ENCODE results near the gene RNF213. TPM values are rescaled to one million over a fixed set of nuclear protein-coding genes. Genes with fewer than 3 reads are reported as not detected.

The RNF213 gene
- total and polyA plus RNA-seq, 4 donors: 18.2 to 104 (median 33.5) TPM

DNA sequence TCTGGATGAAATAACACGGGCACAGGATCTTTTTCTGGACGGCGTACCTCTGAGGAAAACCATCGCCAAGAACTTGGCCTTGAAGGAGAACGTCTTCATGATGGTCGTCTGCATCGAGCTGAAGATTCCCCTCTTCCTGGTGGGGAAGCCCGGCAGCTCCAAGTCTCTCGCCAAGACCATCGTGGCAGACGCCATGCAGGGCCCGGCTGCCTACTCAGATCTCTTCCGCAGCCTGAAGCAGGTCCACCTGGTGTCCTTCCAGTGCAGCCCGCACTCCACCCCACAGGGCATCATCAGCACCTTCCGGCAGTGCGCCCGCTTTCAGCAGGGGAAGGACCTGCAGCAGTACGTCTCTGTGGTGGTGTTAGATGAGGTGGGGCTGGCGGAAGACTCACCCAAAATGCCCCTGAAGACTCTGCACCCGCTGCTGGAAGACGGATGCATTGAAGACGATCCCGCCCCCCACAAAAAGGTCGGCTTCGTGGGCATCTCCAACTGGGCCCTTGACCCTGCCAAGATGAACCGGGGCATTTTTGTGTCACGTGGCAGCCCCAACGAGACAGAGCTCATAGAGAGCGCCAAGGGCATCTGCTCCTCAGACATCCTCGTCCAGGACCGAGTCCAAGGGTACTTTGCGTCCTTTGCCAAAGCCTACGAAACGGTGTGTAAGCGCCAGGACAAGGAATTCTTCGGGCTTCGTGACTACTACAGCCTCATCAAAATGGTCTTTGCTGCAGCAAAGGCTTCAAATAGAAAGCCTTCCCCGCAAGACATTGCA, 86.0 kb downstream of the RNF213 start:
- no peak for DNase-seq (ENCODE audit: low spot score)
- H3K36me3 ChIP-seq (ENCODE audit: control insufficient read depth in 4 of 4, insufficient read depth in 3 of 4, low read depth in 1 of 4, low read length in 3 of 4): peaks cover 22 to 91% (median 78%) of the 10 kb centered on the region in 4 donors
- H3K27me3 ChIP-seq (ENCODE audit: control insufficient read depth in 4 of 4, insufficient read depth in 4 of 4, low read length in 3 of 4): no peaks in the 10 kb centered on the region
- no peak overlapping the region for H3K9ac ChIP-seq (ENCODE audit: low read depth in 1 of 2, low read length in 2 of 2)
- H3K4me3 ChIP-seq (ENCODE audit: low read depth in 1 of 3, low read length in 3 of 3): no peak overlapping the region
- no peaks in the 10 kb centered on the region for H3K9me3 ChIP-seq (ENCODE audit: control insufficient read depth in 4 of 4, low read length in 3 of 4)
- no peaks in the 10 kb centered on the region for H3K4me1 ChIP-seq (ENCODE audit: control insufficient read depth in 4 of 4, insufficient read depth in 4 of 4, low read length in 3 of 4)
- TF ChIP-seq GABPA (IDR thresholded peaks at IDR 0.05 in 1 of 2, conservative IDR thresholded peaks at IDR 0.05 in 1 of 2) (no peak), NR2F2 (IDR thresholded peaks at IDR 0.05) (no peak), JUND (IDR thresholded peaks at IDR 0.05) (no peak), FOXA1 (IDR thresholded peaks at IDR 0.05) (no peak), RAD21 (IDR thresholded peaks at IDR 0.05) (no peak), YY1 (IDR thresholded peaks at IDR 0.05) (no peak), FOXA2 (IDR thresholded peaks at IDR 0.05) (no peak), RXRA (IDR thresholded peaks at IDR 0.05) (no peak)
- TF ChIP-seq, protein P1, sequence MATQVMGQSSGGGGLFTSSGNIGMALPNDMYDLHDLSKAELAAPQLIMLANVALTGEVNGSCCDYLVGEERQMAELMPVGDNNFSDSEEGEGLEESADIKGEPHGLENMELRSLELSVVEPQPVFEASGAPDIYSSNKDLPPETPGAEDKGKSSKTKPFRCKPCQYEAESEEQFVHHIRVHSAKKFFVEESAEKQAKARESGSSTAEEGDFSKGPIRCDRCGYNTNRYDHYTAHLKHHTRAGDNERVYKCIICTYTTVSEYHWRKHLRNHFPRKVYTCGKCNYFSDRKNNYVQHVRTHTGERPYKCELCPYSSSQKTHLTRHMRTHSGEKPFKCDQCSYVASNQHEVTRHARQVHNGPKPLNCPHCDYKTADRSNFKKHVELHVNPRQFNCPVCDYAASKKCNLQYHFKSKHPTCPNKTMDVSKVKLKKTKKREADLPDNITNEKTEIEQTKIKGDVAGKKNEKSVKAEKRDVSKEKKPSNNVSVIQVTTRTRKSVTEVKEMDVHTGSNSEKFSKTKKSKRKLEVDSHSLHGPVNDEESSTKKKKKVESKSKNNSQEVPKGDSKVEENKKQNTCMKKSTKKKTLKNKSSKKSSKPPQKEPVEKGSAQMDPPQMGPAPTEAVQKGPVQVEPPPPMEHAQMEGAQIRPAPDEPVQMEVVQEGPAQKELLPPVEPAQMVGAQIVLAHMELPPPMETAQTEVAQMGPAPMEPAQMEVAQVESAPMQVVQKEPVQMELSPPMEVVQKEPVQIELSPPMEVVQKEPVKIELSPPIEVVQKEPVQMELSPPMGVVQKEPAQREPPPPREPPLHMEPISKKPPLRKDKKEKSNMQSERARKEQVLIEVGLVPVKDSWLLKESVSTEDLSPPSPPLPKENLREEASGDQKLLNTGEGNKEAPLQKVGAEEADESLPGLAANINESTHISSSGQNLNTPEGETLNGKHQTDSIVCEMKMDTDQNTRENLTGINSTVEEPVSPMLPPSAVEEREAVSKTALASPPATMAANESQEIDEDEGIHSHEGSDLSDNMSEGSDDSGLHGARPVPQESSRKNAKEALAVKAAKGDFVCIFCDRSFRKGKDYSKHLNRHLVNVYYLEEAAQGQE (IDR thresholded peaks at IDR 0.05): no peak
- TF ChIP-seq, protein P2, sequence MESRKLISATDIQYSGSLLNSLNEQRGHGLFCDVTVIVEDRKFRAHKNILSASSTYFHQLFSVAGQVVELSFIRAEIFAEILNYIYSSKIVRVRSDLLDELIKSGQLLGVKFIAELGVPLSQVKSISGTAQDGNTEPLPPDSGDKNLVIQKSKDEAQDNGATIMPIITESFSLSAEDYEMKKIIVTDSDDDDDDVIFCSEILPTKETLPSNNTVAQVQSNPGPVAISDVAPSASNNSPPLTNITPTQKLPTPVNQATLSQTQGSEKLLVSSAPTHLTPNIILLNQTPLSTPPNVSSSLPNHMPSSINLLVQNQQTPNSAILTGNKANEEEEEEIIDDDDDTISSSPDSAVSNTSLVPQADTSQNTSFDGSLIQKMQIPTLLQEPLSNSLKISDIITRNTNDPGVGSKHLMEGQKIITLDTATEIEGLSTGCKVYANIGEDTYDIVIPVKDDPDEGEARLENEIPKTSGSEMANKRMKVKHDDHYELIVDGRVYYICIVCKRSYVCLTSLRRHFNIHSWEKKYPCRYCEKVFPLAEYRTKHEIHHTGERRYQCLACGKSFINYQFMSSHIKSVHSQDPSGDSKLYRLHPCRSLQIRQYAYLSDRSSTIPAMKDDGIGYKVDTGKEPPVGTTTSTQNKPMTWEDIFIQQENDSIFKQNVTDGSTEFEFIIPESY (IDR thresholded peaks at IDR 0.05): no peak
- TF ChIP-seq, protein P3, sequence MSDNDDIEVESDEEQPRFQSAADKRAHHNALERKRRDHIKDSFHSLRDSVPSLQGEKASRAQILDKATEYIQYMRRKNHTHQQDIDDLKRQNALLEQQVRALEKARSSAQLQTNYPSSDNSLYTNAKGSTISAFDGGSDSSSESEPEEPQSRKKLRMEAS (IDR thresholded peaks at IDR 0.05): no peak
- TF ChIP-seq, protein P4, sequence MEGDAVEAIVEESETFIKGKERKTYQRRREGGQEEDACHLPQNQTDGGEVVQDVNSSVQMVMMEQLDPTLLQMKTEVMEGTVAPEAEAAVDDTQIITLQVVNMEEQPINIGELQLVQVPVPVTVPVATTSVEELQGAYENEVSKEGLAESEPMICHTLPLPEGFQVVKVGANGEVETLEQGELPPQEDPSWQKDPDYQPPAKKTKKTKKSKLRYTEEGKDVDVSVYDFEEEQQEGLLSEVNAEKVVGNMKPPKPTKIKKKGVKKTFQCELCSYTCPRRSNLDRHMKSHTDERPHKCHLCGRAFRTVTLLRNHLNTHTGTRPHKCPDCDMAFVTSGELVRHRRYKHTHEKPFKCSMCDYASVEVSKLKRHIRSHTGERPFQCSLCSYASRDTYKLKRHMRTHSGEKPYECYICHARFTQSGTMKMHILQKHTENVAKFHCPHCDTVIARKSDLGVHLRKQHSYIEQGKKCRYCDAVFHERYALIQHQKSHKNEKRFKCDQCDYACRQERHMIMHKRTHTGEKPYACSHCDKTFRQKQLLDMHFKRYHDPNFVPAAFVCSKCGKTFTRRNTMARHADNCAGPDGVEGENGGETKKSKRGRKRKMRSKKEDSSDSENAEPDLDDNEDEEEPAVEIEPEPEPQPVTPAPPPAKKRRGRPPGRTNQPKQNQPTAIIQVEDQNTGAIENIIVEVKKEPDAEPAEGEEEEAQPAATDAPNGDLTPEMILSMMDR (IDR thresholded peaks at IDR 0.05; ENCODE audit: low read depth, low read length, missing input control): no peak
- no peak overlapping the region for H3K27ac ChIP-seq (ENCODE audit: low read depth in 1 of 2, low read length in 2 of 2)
- WGBS: 93% methylated on average over 38 of the region's 38 CpGs

DNA sequence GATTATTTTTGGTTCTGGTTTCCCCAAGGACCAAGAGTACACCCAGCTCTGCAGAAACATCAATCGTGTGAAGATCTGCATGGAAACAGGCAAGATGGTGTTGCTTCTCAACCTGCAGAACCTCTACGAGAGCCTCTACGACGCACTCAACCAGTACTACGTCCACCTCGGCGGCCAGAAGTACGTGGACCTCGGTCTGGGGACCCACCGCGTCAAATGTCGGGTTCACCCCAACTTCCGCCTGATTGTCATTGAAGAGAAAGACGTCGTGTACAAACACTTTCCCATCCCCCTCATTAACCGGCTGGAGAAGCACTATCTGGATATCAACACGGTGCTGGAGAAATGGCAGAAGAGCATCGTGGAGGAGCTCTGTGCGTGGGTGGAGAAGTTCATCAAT, 86.9 kb downstream of the RNF213 start:
- Histone ChIP-seq H3K9me3 (ENCODE audit: control insufficient read depth in 4 of 4, low read length in 3 of 4) (no peaks in the 10 kb centered on the region), H3K27me3 (ENCODE audit: control insufficient read depth in 4 of 4, insufficient read depth in 4 of 4, low read length in 3 of 4) (no peaks in the 10 kb centered on the region), H3K9ac (ENCODE audit: low read depth in 1 of 2, low read length in 2 of 2) (no peak overlapping the region), H3K27ac (ENCODE audit: low read depth in 1 of 2, low read length in 2 of 2) (no peak overlapping the region), H3K4me3 (ENCODE audit: low read depth in 1 of 3, low read length in 3 of 3) (no peak overlapping the region), H3K36me3 (ENCODE audit: control insufficient read depth in 4 of 4, insufficient read depth in 3 of 4, low read depth in 1 of 4, low read length in 3 of 4) (peaks cover 22 to 94% (median 82%) of the 10 kb centered on the region in 4 donors), H3K4me1 (ENCODE audit: control insufficient read depth in 4 of 4, insufficient read depth in 4 of 4, low read length in 3 of 4) (no peaks in the 10 kb centered on the region)
- 98% methylated on average over 19 of the region's 19 CpGs for WGBS
- DNase-seq (ENCODE audit: low spot score): no peak
- TF ChIP-seq, protein P1 (IDR thresholded peaks at IDR 0.05): no peak
- TF ChIP-seq, protein P2 (IDR thresholded peaks at IDR 0.05): no peak
- TF ChIP-seq YY1 (IDR thresholded peaks at IDR 0.05): no peak
- TF ChIP-seq, protein P3 (IDR thresholded peaks at IDR 0.05): no peak
- TF ChIP-seq HNF4G (IDR thresholded peaks at IDR 0.05): no peak
- TF ChIP-seq SP1 (IDR thresholded peaks at IDR 0.05): no peak
- TF ChIP-seq, protein P5, sequence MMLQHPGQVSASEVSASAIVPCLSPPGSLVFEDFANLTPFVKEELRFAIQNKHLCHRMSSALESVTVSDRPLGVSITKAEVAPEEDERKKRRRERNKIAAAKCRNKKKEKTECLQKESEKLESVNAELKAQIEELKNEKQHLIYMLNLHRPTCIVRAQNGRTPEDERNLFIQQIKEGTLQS (IDR thresholded peaks at IDR 0.05): no peak
- no peak for TF ChIP-seq NR2F2 (IDR thresholded peaks at IDR 0.05)
- no peak for TF ChIP-seq GABPA (IDR thresholded peaks at IDR 0.05 in 1 of 2, conservative IDR thresholded peaks at IDR 0.05 in 1 of 2)
- no peak for TF ChIP-seq RAD21 (IDR thresholded peaks at IDR 0.05)
- TF ChIP-seq HNF4A (conservative IDR thresholded peaks at IDR 0.05): no peak
- TF ChIP-seq FOXA1 (IDR thresholded peaks at IDR 0.05): no peak

Measured in liver (tissue), 9 donors.